B cell (primary cell): ENCODE measurements around the gene HSP90AB1. TPM values are rescaled to one million over a fixed set of nuclear protein-coding genes. Genes with fewer than 3 reads are reported as not detected.

ENCODE experiments used
- ATAC-seq: fragments of 200-7000 bp; cut with Tn5 transposase; one replicate; pipeline ENCODE4 v1.10.0; 2021; ENCODE audit warnings: low read depth, mild to moderate bottlenecking, moderate number of reproducible peaks, moderate library complexity
- CTCF ChIA-PET: fragments of 350-600 bp; sonication (Branson Sonifier 250); formaldehyde crosslinking; loops from one replicate; lab custom pipeline; 2021; ENCODE audit warnings: antibody characterized with exemption, inconsistent platforms; lab: Charles Lee
- POLR2A ChIA-PET: fragments of 350-600 bp; sonication (Branson Sonifier 250); formaldehyde crosslinking; loops from one replicate; lab custom pipeline; 2021; ENCODE audit warnings: antibody characterized with exemption; lab: Charles Lee
- DNase-seq: peaks from one replicate; pipeline ENCODE4 v3.0.0; 2013
- H2AFZ ChIP-seq: 2 replicates; pipeline ENCODE4 v1.6.1; 2012; ENCODE audit warnings: mild to moderate bottlenecking, low read depth, low read length; ENCODE audit not compliant: insufficient read depth, poor library complexity, severe bottlenecking
- H3K27ac ChIP-seq, 2 donors: 1 replicate in 1 of 2; 2 replicates in 1 of 2; pipeline ENCODE4 v1.5.1; 2012 to 2013; ENCODE audit warnings: low read length in 2 of 2, mild to moderate bottlenecking in 2 of 2, moderate library complexity in 1 of 2
- H3K27me3 ChIP-seq, 4 experiments: fragments of 200-600 bp in 1 of 4; sonication (generic) in 1 of 4; replicated peaks in 1 of 4; 1 replicate in 2 of 4; 2 replicates in 2 of 4; pipeline versions ENCODE4 v1.6.1 to v1.7.0; 2013 to 2016; ENCODE audit warnings: low read length in 3 of 4, mild to moderate bottlenecking in 2 of 4, mixed read lengths in 1 of 4, moderate library complexity in 1 of 4; ENCODE audit not compliant: insufficient read depth in 4 of 4, control insufficient read depth in 3 of 4; ENCODE audit errors: control extremely low read depth in 1 of 4
- H3K36me3 ChIP-seq, 2 experiments: replicated peaks in 1 of 2; 1 replicate in 1 of 2; 2 replicates in 1 of 2; pipeline versions ENCODE4 v1.6.1 to v1.7.1; 2013; ENCODE audit warnings: low read length in 1 of 2; ENCODE audit not compliant: insufficient read depth in 2 of 2, control insufficient read depth in 1 of 2; ENCODE audit errors: control extremely low read depth in 1 of 2, extremely low read depth in 1 of 2
- H3K4me1 ChIP-seq, 2 donors: fragments of 200-600 bp in 1 of 2; sonication (generic) in 1 of 2; 1 replicate in 1 of 2; 2 replicates in 1 of 2; pipeline versions ENCODE4 v1.5.1 to v1.6.1; 2013 to 2017; ENCODE audit warnings: low read length in 2 of 2; ENCODE audit not compliant: control insufficient read depth in 2 of 2, insufficient read depth in 2 of 2
- H3K4me2 ChIP-seq: replicated peaks from 2 replicates; pipeline ENCODE3; 2012; ENCODE audit warnings: mild to moderate bottlenecking, low read depth, low read length; ENCODE audit not compliant: poor library complexity, severe bottlenecking
- H3K4me3 ChIP-seq, 5 experiments: fragments of 200-600 bp in 1 of 5; sonication (generic) in 1 of 5; 1 replicate in 3 of 5; 2 replicates in 2 of 5; pipeline versions ENCODE4 v1.5.1 to v1.7.0; 2011 to 2016; ENCODE audit warnings: low read length in 4 of 5, mild to moderate bottlenecking in 4 of 5, low read depth in 2 of 5, control low read depth in 1 of 5, moderate library complexity in 1 of 5; ENCODE audit not compliant: insufficient read depth in 1 of 5; ENCODE audit errors: control extremely low read depth in 1 of 5, extremely low read depth in 1 of 5
- H3K79me2 ChIP-seq: fragments of 200-600 bp; sonication (generic); one replicate; pipeline ENCODE4 v1.6.0; 2016; ENCODE audit warnings: low read length; ENCODE audit not compliant: control insufficient read depth, insufficient read depth
- H3K9ac ChIP-seq: fragments of 200-600 bp; sonication (generic); 2 replicates; pipeline ENCODE4 v1.6.1; 2017; ENCODE audit warnings: mild to moderate bottlenecking, low read length, moderate library complexity
- H3K9me3 ChIP-seq, 3 donors: one replicate each; pipeline versions ENCODE4 v1.6.1 to v1.7.1; 2013; ENCODE audit warnings: low read length in 2 of 3; ENCODE audit not compliant: control insufficient read depth in 2 of 3, insufficient read depth in 1 of 3; ENCODE audit errors: control extremely low read depth in 1 of 3
- H4K20me1 ChIP-seq: 2 replicates; pipeline ENCODE4 v1.6.0; 2012; ENCODE audit warnings: mild to moderate bottlenecking, low read length; ENCODE audit not compliant: insufficient read depth, control insufficient read depth, poor library complexity, severe bottlenecking
- H3K27ac Mint-ChIP-seq: one replicate; pipeline ENCODE4 v1.8.0; 2021; ENCODE audit warnings: mixed read lengths
- H3K27me3 Mint-ChIP-seq: one replicate; pipeline ENCODE4 v1.8.0; 2021; ENCODE audit warnings: mixed read lengths
- H3K4me1 Mint-ChIP-seq: one replicate; pipeline ENCODE4 v1.8.0; 2021; ENCODE audit warnings: mixed read lengths
- H3K4me3 Mint-ChIP-seq: one replicate; pipeline ENCODE4 v1.8.0; 2021; ENCODE audit warnings: mixed read lengths
- H3K9me3 Mint-ChIP-seq: one replicate; pipeline ENCODE4 v1.8.0; 2022; ENCODE audit warnings: mixed read lengths; ENCODE audit not compliant: insufficient read depth
- CTCF ChIP-seq: fragments of 200-600 bp; IDR thresholded peaks from one replicate; pipeline ENCODE4 v1.8.0; 2022; ENCODE audit warnings: antibody characterized with exemption, mild to moderate bottlenecking
- EZH2 ChIP-seq: IDR thresholded peaks from 2 replicates; pipeline ENCODE4 v1.6.1; 2012; ENCODE audit warnings: borderline replicate concordance, low read depth, mild to moderate bottlenecking, moderate library complexity, low read length; ENCODE audit not compliant: insufficient read depth, poor library complexity, severe bottlenecking
- WGBS: methylation state at CpG from one replicate; pipeline ENCODE4 v1.1.5; 2013; ENCODE audit warnings: missing lambda C conversion rate; ENCODE audit not compliant: insufficient coverage; 5-methylcytosine and 5-hydroxymethylcytosine counted together
- intact Hi-C: fragments of 100-400 bp; cut with micrococcal nuclease; formaldehyde crosslinking; loops from one replicate; pipeline ENCODE4 v1.10.0; 2022
- polyA plus RNA-seq: library from polyadenylated mRNA; depleted of rRNA; stranded (reverse); fragments of >200 nt; gene quantifications from 2 replicates; pipeline ENCODE4 v1.2.3, GENCODE V29; 2012
- total RNA-seq, 2 donors: library from RNA; stranded (reverse); fragments of 120-200 nt in 1 of 2; gene quantifications; 1 replicate in 1 of 2; 2 replicates in 1 of 2; pipeline versions ENCODE4 v1.2.3 to v1.2.4, GENCODE V29; 2013 to 2022

HSP90AB1 gene
- total and polyA plus RNA-seq, 2 donors (not counting 1 experiment from before 2014, with no cell fraction given) = 395 to 645 TPM

- Histone ChIP-seq H3K9ac (peak overlapping the region; percentile 93), H3K36me3 (peaks cover 1 to 23% of the 10 kb centered on the region in 2 experiments), H3K4me3 (peak overlapping the region in 4 of 5 experiments; percentile 36 to 98 (median 98)), H3K27ac (peak overlapping the region; percentile 96 to 98), H3K4me1 (peaks cover 42 to 56% of the 10 kb centered on the region in 2 donors), H4K20me1 (peaks cover 27% of the 10 kb centered on the region), H3K27me3 (peaks cover 0 to 13% (median 4%) of the 10 kb centered on the region in 4 experiments), H3K79me2 (peaks cover 41% of the 10 kb centered on the region), H3K9me3 (no peaks in the 10 kb centered on the region), H3K4me2 (peak overlapping the region; percentile 95), H2AFZ (no peak overlapping the region)
- peak overlapping the region; percentile 100 for H3K27ac Mint-ChIP-seq
- DNase-seq (no peak), ATAC-seq (no peak)
- no peak for TF ChIP-seq EZH2
- ChIA-PET POLR2A (interaction anchor here (7.9 kb wide), 1 partner anchor 19 kb away, joined by 105 read pairs; the partner anchor contains the start of gene HSP90AB1), CTCF (interaction anchor here (2.3 to 5.5 kb wide), 3 partner anchors 10 to 47 kb away, joined by 10 to 107 read pairs (median 16); partner anchors contain the start of gene AARS2)
- peak overlapping the region; percentile 100 for H3K4me3 Mint-ChIP-seq
- 37% methylated on average over 11 of the region's 17 CpGs for WGBS
- H3K27me3 Mint-ChIP-seq = peaks cover 8% of the 10 kb centered on the region
- no peaks in the 10 kb centered on the region for H3K9me3 Mint-ChIP-seq
- H3K4me1 Mint-ChIP-seq = peaks cover 63% of the 10 kb centered on the region
- intact Hi-C loops = loop anchor here (1.0 to 5.0 kb wide), 4 partner anchors 8 to 122 kb away; partner anchors contain the start of genes AARS2, CDC5L and SLC35B2
These were observed 18.9 kb downstream of the HSP90AB1 start for GRCh38 chr6:44265722-44266233.

- H3K27me3 Mint-ChIP-seq = peaks cover 12% of the 10 kb centered on the region
- TF ChIP-seq EZH2 (no peak), CTCF (no peak)
- Histone ChIP-seq H2AFZ (no peak overlapping the region), H3K36me3 (peaks cover 0 to 18% of the 10 kb centered on the region in 2 experiments), H3K4me1 (peaks cover 40 to 55% of the 10 kb centered on the region in 2 donors), H3K27me3 (peaks cover 0 to 17% (median 6%) of the 10 kb centered on the region in 4 experiments), H3K27ac (peak overlapping the region; percentile 96 to 98), H3K4me2 (peak overlapping the region; percentile 95), H3K9me3 (no peaks in the 10 kb centered on the region), H3K9ac (peak overlapping the region; percentile 40), H3K79me2 (peaks cover 36% of the 10 kb centered on the region), H3K4me3 (peak overlapping the region in 2 of 5 experiments; percentile 98), H4K20me1 (peaks cover 21% of the 10 kb centered on the region)
- peak overlapping the region; percentile 100 for H3K4me3 Mint-ChIP-seq
- ChIA-PET POLR2A (interaction anchor here (0.6 to 7.9 kb wide), 2 partner anchors 19 to 25 kb away, joined by 5 to 105 read pairs; partner anchors contain the start of gene HSP90AB1), CTCF (interaction anchor here (0.7 to 5.5 kb wide), 10 partner anchors 9 to 93 kb away, joined by 3 to 107 read pairs (median 10); partner anchors contain the start of genes AARS2 and SLC35B2)
- no peaks in the 10 kb centered on the region for H3K9me3 Mint-ChIP-seq
- ATAC-seq = no peak
- 35% methylated on average over 3 of the region's 3 CpGs for whole genome bisulfite sequencing
- peak; percentile 73 for DNase-seq
- intact Hi-C loops = loop anchor here (5.0 kb wide), 1 partner anchor 121 kb away; the partner anchor contains the start of gene CDC5L
- H3K27ac Mint-ChIP-seq = peak overlapping the region; percentile 100
- peaks cover 61% of the 10 kb centered on the region for H3K4me1 Mint-ChIP-seq
These were observed 19.4 kb downstream of the HSP90AB1 start for GRCh38 chr6:44266347-44266746.
